HepG2 (cell line): Measurements from ENCODE around the gene CLASP1. TPM values are rescaled to one million over a fixed set of nuclear protein-coding genes. Genes with fewer than 3 reads are reported as not detected.

Source experiments
- ADNP ChIP-seq: sonication (generic); formaldehyde crosslinking; IDR thresholded peaks from 2 replicates; pipeline ENCODE4 v1.4.0; 2020; ENCODE audit warnings: missing genetic modification reagents
- AKNA ChIP-seq: sonication (generic); formaldehyde crosslinking; IDR thresholded peaks from 2 replicates; pipeline ENCODE4 v1.4.0; 2020; ENCODE audit warnings: missing genetic modification reagents, borderline replicate concordance
- ARNT2 ChIP-seq: sonication (generic); formaldehyde crosslinking; IDR thresholded peaks from 2 replicates; pipeline ENCODE4 v1.8.0; 2022; ENCODE audit warnings: mild to moderate bottlenecking, low read depth, missing genetic modification reagents, moderate library complexity
- GATAD1 ChIP-seq: IDR thresholded peaks from 2 replicates; pipeline ENCODE4 v1.6.1; 2016; ENCODE audit warnings: missing genetic modification reagents, missing compliant biosample characterization
- HIC2 ChIP-seq: sonication (generic); formaldehyde crosslinking; IDR thresholded peaks from 2 replicates; pipeline ENCODE4 v1.9.0; 2022; ENCODE audit warnings: low read depth, missing genetic modification reagents
- KLF15 ChIP-seq: sonication (generic); formaldehyde crosslinking; IDR thresholded peaks from 2 replicates; pipeline ENCODE4 v1.8.1; 2023; ENCODE audit warnings: borderline replicate concordance, mild to moderate bottlenecking, inconsistent platforms, missing genetic modification reagents, mixed read lengths
- NCOA5 ChIP-seq: sonication (generic); formaldehyde crosslinking; IDR thresholded peaks from 2 replicates; pipeline ENCODE4 v1.4.0; 2020; ENCODE audit warnings: missing genetic modification reagents
- PPARG ChIP-seq: conservative IDR thresholded peaks from 2 replicates; pipeline ENCODE4 v1.6.1; 2016; ENCODE audit warnings: missing biosample characterization, missing genetic modification reagents
- RNF2 ChIP-seq: fragments of 450-650 bp; conservative IDR thresholded peaks from 2 replicates; pipeline ENCODE4 v1.6.1; 2016; ENCODE audit warnings: low read depth
- SIN3A ChIP-seq: IDR thresholded peaks from 2 replicates; pipeline ENCODE4 v1.6.1; 2011; ENCODE audit warnings: low read depth, mild to moderate bottlenecking, control low read depth, low read length, borderline replicate concordance
- SMC3 ChIP-seq: IDR thresholded peaks from 2 replicates; pipeline ENCODE4 v1.6.1; 2011; ENCODE audit warnings: low read length, improper control_type of control experiment
- TBP ChIP-seq: sonication (generic); formaldehyde crosslinking; IDR thresholded peaks from 2 replicates; pipeline ENCODE4 v1.5.0; 2020; ENCODE audit warnings: missing genetic modification reagents
- TCF7 ChIP-seq: sonication (generic); IDR thresholded peaks from 2 replicates; pipeline ENCODE4 v1.6.1; 2016; ENCODE audit warnings: antibody characterized with exemption, low read depth
- ZFAT ChIP-seq: sonication (generic); formaldehyde crosslinking; conservative IDR thresholded peaks from 2 replicates; pipeline ENCODE4 v1.8.1; 2023; ENCODE audit warnings: missing genetic modification reagents, inconsistent platforms
- ZNF34 ChIP-seq: sonication (generic); formaldehyde crosslinking; IDR thresholded peaks from 2 replicates; pipeline ENCODE4 v1.4.0; 2020; ENCODE audit warnings: mild to moderate bottlenecking, missing genetic modification reagents, borderline replicate concordance
- ZNF513 ChIP-seq: sonication (generic); formaldehyde crosslinking; conservative IDR thresholded peaks from 2 replicates; pipeline ENCODE4 v1.5.0; 2020; ENCODE audit warnings: missing genetic modification reagents
- ZNF616 ChIP-seq: sonication (generic); formaldehyde crosslinking; IDR thresholded peaks from 2 replicates; pipeline ENCODE4 v1.5.0; 2020; ENCODE audit warnings: low read depth, mild to moderate bottlenecking, missing genetic modification reagents
- ZNF678 ChIP-seq: sonication (generic); formaldehyde crosslinking; IDR thresholded peaks from 2 replicates; pipeline ENCODE4 v1.4.0; 2020; ENCODE audit warnings: mild to moderate bottlenecking, missing genetic modification reagents
- ZSCAN9 ChIP-seq: IDR thresholded peaks from 2 replicates; pipeline ENCODE4 v1.6.1; 2016; ENCODE audit warnings: borderline replicate concordance
- polyA plus RNA-seq, 8 experiments: library from polyadenylated mRNA; depleted of rRNA in 3 of 8; stranded (reverse) in 7 of 8; unstranded in 1 of 8; fragments of >200 nt; fragmentation: Illumina TruSeq in 4 of 8; extraction: Trizol in 4 of 8; gene quantifications; 2 replicates each; pipeline versions ENCODE4 v1.2.1 to v1.2.3, GENCODE V29; 2011 to 2016; ENCODE audit warnings: low read depth in 4 of 8, missing spikeins in 1 of 8, mixed read lengths in 1 of 8; ENCODE audit not compliant: insufficient read depth in 1 of 8
- total RNA-seq, 5 experiments: library from RNA; depleted of rRNA; stranded (reverse); fragments of >200 nt; fragmentation: Illumina TruSeq; extraction: Trizol; gene quantifications; 2 replicates each; pipeline ENCODE4 v1.2.3, GENCODE V29; 2016; ENCODE audit warnings: low read depth in 1 of 5

Gene CLASP1
- total and polyA plus RNA-seq, 2 of the 13 experiments (the other 11 are each of a cell fraction or from before 2014, with no cell fraction given): 11.7 to 47.9 TPM

- TF ChIP-seq ARNT2 (CRISPR knock-in tag): no peak; the same call in 1 of the 2 replicates
- TF ChIP-seq TCF7: no peak; the same call in 1 of the 2 replicates
- no peak for TF ChIP-seq TBP
- TF ChIP-seq RNF2: no peak
- TF ChIP-seq ZSCAN9 (CRISPR knock-in tag): no peak; the same call in 1 of the 2 replicates
- TF ChIP-seq ZNF513 (CRISPR knock-in tag): no peak
- TF ChIP-seq SMC3: no peak
- TF ChIP-seq KLF15 (CRISPR knock-in tag): no peak
- TF ChIP-seq ADNP (CRISPR knock-in tag): no peak
- TF ChIP-seq ZNF678: no peak
- TF ChIP-seq SIN3A: peak; percentile 87; the same call in 1 of the 2 replicates
- TF ChIP-seq ZNF34 (CRISPR knock-in tag): 0 out of 2 replicates have a peak, but pooled peaks have one; percentile 2
- TF ChIP-seq HIC2 (CRISPR knock-in tag): 0 out of 2 replicates have a peak, but pooled peaks have one; percentile 39
- TF ChIP-seq AKNA: peak; percentile 68; the same call in 1 of the 2 replicates
- TF ChIP-seq NCOA5 (CRISPR knock-in tag): no peak
- 0 out of 2 replicates have a peak, but pooled peaks have one; percentile 63 for TF ChIP-seq ZNF616 (CRISPR knock-in tag)
- no peak for TF ChIP-seq PPARG
- peak; percentile 69; the same call in 1 of the 2 replicates for TF ChIP-seq GATAD1 (CRISPR knock-in tag)
- no peak for TF ChIP-seq ZFAT
These were observed 119.0 kb downstream of the CLASP1 start (continued) for GRCh38 chr2:121530212-121530705.
